Stimulated activated CD4-positive, alpha-beta T cell treated with anti-CD3 and anti-CD28 coated beads, Interleukin-2, amount 100 ng/mL, for 48 hours (primary cell): ENCODE results near the gene KCNK7.
"Not testable (repeated sequence)": the region's sequence is repeated elsewhere in the genome, so short reads cannot be mapped to it uniquely, and the experiment has no call there.

ENCODE experiments used
- DNase-seq, 2 donors: peaks; one replicate each; pipeline ENCODE4 v3.0.0-alpha.2; 2020

KCNK7 gene

GRCh38 chr11:65571420-65571819, 24.2 kb downstream of the KCNK7 start:
- DNase-seq = no peak

DNA sequence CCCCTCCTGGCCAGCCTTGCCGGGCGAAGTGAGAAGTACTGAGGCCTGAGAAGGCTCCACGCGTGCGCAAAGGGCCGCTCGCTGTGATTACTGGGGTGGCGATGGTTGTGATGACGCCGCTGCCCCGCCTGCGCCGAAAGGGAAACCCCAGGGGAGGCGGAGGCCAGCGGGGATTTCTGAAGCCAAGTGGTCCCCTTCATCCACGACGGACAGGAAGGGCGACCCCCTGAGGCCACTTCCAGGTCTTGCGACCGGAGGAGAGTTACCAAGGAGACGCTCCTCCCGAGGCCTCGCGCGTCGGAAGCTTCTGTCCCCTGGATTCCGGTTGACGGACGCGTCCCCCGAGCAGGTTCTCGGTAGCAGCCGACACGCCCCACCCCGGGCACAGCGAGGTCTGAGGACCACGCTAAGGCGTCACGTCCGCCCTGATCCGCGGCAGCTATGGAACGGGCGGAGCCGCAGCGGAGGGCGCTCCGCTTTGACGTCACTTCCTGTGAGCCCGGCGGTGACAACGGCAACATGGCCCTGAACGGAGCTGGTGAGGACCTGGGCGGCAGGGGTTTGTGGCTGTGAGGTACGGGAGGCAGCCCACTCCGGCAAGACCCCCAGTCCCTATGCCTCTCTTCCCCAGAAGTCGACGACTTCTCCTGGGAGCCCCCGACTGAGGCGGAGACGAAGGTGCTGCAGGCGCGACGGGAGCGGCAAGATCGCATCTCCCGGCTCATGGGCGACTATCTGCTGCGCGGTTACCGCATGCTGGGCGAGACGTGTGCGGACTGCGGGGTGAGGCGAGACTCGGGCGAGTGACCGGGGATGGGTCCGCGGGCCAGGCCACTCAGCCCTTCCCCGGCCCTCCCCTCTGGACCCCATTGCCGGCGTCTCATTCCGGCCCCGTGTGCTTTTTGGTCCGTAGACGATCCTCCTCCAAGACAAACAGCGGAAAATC, 25.4 kb downstream of the KCNK7 start, which contains the start of gene ZNRD2:
ZNRD2 (plus strand) TSS at position 505 of the 946 bp plus-strand sequence; CDS start at position 520, 15 bp downstream.
- DNase-seq = peak; percentile 96 to 98

GRCh38 chr11:65569164-65569972, 26.2 kb downstream of the KCNK7 start:
- DNase-seq = no peak

DNA sequence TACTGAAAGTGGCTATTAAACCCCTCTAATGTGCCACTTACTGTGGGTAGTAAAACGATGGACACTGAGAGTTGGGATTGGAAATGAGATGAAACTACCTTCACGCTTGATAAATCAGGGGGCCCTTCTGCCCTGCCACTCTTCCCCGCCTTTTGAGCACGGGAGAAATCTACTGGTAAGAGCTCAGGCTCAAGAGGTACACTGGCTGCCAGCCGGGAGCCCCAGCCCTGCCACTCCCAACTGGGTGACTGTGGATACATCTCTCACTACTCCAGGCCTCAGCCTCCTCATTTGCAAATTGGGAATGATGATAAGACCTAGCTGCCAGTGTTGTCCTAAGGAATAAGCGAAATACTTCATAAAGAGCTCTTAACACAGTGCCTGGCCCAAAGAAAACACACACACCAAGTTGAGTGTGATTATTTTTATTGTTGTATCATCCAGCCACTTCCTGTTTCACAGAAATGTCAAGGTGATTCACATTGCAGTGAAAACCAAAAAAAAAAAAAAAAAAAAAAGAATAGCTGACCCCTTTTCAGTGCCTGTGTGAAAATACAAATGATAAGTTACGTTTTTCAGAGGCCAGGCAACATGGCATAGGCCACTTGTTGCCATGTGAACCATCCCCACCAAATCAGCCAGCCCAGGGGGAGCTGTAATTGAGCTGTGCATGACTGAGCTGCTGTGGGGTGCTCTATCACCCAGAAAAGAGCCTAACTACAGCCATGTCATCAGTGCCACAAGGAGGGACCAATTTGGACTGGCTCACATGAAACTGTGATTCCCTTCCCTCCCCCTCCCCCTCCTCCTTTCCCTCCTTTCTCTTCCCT, 29.8 kb downstream of the KCNK7 start:
- no peak for DNase-seq

- not testable (repeated sequence) for DNase-seq
Observed at GRCh38 chr11:65564879-65565559, 30.6 kb downstream of the KCNK7 start.

DNA sequence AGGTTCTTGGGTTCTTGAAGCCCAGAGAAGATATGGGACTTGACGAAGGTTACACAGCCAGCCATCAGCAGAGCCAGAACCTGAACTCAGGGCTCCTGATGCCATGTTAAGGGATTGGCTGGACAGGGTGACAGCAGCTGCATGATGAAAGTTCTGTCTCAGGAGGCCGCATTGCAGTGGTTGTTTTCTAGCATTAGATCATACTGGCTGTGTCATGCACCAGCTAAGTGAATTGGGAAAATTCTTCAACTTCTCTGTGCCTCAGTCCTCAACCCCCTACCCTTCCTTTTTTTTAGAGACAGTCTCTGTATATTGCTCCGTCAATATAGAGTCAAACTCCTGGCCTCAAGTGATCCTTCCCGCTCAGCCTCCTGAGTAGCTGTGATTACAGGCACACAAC, 32.0 kb downstream of the KCNK7 start:
- DNase-seq = no peak

GRCh38 chr11:65562788-65563187, 32.8 kb downstream of the KCNK7 start:
- DNase-seq = no peak

- no peak for DNase-seq
Observed at GRCh38 chr11:65562020-65562419, 33.6 kb downstream of the KCNK7 start.

GRCh38 chr11:65560555-65561418, 34.8 kb downstream of the KCNK7 start:
- DNase-seq = no peak

DNA sequence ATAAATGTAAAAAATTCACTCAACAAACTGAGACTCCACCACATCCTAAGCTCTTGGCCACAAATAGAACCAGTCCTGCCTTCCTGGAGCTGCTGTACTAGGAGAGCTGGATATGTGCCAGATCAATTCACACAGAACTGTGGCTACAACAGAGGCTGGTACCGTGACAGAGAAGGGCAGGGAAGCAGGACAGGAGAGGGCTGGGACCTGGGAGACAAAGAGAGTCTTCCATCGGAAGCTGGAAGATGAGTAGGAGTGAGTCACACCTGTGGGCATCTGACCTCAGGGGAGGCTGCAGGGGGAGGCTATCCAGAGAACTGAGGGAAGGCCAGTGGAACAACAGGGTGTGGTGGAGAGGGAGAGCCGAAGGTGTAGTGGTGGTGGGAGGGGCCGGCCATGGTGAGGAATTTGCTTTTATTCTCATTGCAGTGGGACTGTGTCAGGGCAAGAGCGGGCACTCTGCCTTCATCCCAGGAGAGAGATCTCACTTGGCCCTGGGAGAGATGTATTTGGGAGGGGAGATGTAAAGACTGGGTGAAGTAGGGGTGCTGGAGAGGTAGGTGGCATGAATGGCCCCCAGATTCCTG, 35.6 kb downstream of the KCNK7 start:
- no peak for DNase-seq

GRCh38 chr11:65559535-65559934, 36.1 kb downstream of the KCNK7 start:
- DNase-seq = no peak

DNA sequence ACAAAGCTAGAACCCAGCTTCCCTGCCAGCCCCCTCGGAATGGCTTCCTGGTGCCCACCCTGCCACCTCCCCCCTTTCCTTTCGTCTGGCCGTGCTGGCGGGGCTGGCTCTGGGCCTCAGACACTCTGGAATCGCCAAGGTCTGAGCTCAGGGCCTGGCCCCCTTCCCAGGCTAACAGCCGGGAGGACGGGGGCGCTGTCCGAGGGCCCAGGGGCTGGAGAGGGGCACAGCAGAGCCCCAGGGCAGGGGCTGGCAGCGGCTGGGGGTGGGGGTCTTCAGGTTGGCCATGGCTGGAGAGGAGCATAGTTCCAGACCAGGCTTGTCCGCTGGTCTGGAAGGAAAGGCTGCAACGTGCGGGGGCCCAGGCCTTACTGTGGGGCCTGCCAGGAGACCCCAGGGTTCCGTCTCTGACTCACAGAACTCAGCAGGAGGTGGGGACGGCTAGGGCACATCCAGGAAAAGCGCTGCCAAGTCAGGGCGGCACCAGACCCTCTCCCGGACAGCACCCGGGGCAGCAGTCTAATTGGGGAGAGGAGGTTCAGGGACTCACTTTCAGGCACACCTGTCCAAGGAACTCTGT, 36.6 kb downstream of the KCNK7 start:
- no peak for DNase-seq

DNA sequence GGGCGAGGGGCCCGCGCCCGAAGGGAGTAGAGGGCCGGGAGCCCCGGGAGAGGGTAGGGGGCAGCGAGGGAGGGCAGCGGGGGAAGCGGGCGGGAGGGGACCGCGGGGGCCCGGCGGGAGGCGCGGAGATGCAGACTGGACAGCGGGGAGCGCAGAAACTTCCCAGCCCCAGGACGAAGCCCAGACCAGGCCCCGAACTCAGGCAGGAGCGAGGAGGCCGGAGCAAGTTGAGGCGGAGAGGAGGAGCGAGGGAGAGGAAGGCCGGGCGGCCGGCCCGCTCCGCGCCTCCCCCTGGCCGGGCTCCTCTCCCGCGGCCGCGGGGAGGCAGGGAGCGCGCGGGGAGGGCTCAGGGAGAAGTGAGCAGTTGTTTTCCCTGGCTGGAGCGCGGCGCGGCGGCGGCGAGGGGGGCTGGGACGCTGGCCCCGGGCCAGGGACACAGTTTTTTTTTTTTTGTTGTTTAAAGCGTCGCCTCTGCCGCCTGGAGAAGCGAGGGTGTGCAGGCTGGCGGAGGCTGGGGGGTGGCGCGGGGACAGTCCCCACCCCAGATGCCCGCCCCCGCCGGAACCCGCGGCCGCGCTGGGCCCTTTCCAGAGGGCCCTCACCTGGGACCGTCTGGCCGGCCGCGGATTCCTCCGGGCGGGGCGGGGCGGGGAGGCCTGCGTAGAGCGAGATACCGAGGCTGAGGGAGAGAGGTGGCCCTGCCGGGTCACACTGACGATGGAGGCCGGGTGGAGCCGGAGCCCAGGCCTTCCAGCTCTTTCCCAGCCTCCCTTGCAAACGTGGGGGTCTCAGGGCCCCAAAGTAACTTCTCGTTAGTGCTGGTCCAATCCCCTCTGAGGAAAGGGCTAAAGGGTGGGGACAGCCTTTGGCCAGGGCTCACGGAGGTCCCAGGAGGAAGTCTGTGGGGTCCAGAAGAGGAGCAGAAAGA, 37.3 kb downstream of the KCNK7 start, which contains the start of gene LTBP3:
LTBP3 (minus strand) TSS at position 358 of the 928 bp plus-strand sequence. CDS start 400 bp downstream, outside the sequence.
- DNase-seq = peak in 1 of 2 donors; percentile 47

GRCh38 chr11:65557280-65558001, 38.2 kb downstream of the KCNK7 start:
- no peak for DNase-seq

- no peak for DNase-seq
Observed at GRCh38 chr11:65556470-65557279, 38.9 kb downstream of the KCNK7 start.

GRCh38 chr11:65555693-65556231, 39.8 kb downstream of the KCNK7 start:
- DNase-seq = no peak

GRCh38 chr11:65554842-65555430, 40.7 kb downstream of the KCNK7 start:
- no peak for DNase-seq
